ENCODE measurements around the gene PIGZ. TPM values are rescaled to one million over a fixed set of nuclear protein-coding genes. Genes with fewer than 3 reads are reported as not detected.

PIGZ gene
- total RNA-seq, 2 experiments from 2014 or later, result 0.27 to 0.76 TPM

GRCh38 chr3:196979545-196979944 is 10.9 kb upstream of the PIGZ start:
- Mint-ChIP-seq H3K27me3 (peaks cover 1% of the 10 kb centered on the region), H3K9me3 (peaks cover 6% of the 10 kb centered on the region), H3K27ac (no peak overlapping the region), H3K4me1 (ENCODE audit: low read depth) (no peaks in the 10 kb centered on the region), H3K36me3 (ENCODE audit: low read depth) (no peaks in the 10 kb centered on the region), H3K4me3 (no peak overlapping the region)
- intact Hi-C loops (cut with micrococcal nuclease), result no loop called here
- POLR2A ChIA-PET, result no interaction called here
- TF ChIP-seq, protein P1, sequence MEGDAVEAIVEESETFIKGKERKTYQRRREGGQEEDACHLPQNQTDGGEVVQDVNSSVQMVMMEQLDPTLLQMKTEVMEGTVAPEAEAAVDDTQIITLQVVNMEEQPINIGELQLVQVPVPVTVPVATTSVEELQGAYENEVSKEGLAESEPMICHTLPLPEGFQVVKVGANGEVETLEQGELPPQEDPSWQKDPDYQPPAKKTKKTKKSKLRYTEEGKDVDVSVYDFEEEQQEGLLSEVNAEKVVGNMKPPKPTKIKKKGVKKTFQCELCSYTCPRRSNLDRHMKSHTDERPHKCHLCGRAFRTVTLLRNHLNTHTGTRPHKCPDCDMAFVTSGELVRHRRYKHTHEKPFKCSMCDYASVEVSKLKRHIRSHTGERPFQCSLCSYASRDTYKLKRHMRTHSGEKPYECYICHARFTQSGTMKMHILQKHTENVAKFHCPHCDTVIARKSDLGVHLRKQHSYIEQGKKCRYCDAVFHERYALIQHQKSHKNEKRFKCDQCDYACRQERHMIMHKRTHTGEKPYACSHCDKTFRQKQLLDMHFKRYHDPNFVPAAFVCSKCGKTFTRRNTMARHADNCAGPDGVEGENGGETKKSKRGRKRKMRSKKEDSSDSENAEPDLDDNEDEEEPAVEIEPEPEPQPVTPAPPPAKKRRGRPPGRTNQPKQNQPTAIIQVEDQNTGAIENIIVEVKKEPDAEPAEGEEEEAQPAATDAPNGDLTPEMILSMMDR (IDR thresholded peaks at IDR 0.05), result no peak
- DNase-seq, result no peak
- no peak for ATAC-seq
- CTCF ChIA-PET, result interaction anchor here (1.0 to 2.1 kb wide), 2 partner anchors 10 to 207 kb away, joined by 4 to 7 read pairs; no protein-coding TSS in a partner anchor

DNA sequence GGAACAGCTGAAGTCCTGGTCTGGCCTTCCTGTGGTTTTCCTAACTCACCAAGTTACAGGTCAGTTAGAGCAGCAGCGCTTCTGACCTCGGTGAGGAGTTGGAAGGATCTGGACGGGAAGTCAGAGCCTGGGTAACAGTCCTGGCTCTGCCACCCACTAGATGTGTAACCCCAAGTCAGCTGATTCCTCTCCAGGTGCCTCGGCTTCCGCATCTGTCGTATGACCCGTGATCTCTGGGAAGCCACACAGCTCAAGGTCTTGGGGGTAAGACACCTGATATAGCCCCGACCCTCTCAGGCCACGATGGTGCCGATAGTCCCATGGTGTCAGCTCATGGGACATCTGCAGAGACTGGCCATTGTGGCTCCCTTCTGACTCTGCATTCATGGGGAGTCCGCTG is 8.3 kb upstream of the PIGZ start:
- H3K9me3 Mint-ChIP-seq, result peaks cover 1% of the 10 kb centered on the region
- no peak for DNase-seq
- TF ChIP-seq, protein P1 (IDR thresholded peaks at IDR 0.05), result no peak
- no peaks in the 10 kb centered on the region for H3K4me1 Mint-ChIP-seq (ENCODE audit: low read depth)
- H3K36me3 Mint-ChIP-seq (ENCODE audit: low read depth), result no peaks in the 10 kb centered on the region
- intact Hi-C loops (cut with micrococcal nuclease), result no loop called here
- ATAC-seq, result no peak
- no peak overlapping the region for H3K4me3 Mint-ChIP-seq
- POLR2A ChIA-PET, result no interaction called here
- peaks cover 1% of the 10 kb centered on the region for H3K27me3 Mint-ChIP-seq
- CTCF ChIA-PET, result interaction anchor here (1.9 kb wide), 1 partner anchor 139 kb away, joined by 7 read pairs; no protein-coding TSS in a partner anchor
- no peak overlapping the region for H3K27ac Mint-ChIP-seq

- intact Hi-C loops (cut with micrococcal nuclease), result no loop called here
- no peaks in the 10 kb centered on the region for H3K9me3 Mint-ChIP-seq
- H3K4me3 Mint-ChIP-seq, result no peak overlapping the region
- POLR2A ChIA-PET, result no interaction called here
- H3K4me1 Mint-ChIP-seq (ENCODE audit: low read depth), result peaks cover 2% of the 10 kb centered on the region
- H3K27ac Mint-ChIP-seq, result no peak overlapping the region
- DNase-seq (no peak), ATAC-seq (no peak)
- H3K36me3 Mint-ChIP-seq (ENCODE audit: low read depth), result no peaks in the 10 kb centered on the region
- CTCF ChIA-PET, result interaction anchor here (1.9 kb wide), 1 partner anchor 138 kb away, joined by 7 read pairs; no protein-coding TSS in a partner anchor
- TF ChIP-seq, protein P1 (IDR thresholded peaks at IDR 0.05), result no peak
- peaks cover 7% of the 10 kb centered on the region for H3K27me3 Mint-ChIP-seq
Measured at GRCh38 chr3:196975349-196975748, 6.7 kb upstream of the PIGZ start.

DNA sequence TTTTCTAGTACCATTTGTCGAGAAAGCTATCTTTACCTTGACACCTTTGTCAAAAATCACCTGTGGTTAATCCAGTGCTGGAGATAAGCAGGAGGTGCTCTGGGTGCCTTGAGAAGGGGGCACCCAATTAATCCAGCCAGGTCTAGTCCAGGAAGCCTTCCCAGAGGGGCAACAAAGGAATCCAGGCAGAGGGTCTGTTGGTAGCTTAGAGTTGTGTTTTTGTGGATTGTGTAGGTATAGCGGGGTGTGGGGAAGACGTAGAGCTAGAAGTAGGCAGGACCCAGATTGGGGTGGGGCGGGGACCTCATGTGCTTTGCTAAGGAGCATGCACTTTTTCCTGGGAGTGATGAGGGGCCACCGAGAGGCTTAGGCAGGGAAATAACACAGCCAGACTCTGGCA is 6.0 kb upstream of the PIGZ start:
- no peaks in the 10 kb centered on the region for H3K9me3 Mint-ChIP-seq
- TF ChIP-seq, protein P1 (IDR thresholded peaks at IDR 0.05), result no peak
- ATAC-seq (no peak), DNase-seq (no peak)
- no peak overlapping the region for H3K4me3 Mint-ChIP-seq
- H3K4me1 Mint-ChIP-seq (ENCODE audit: low read depth), result peaks cover 3% of the 10 kb centered on the region
- H3K36me3 Mint-ChIP-seq (ENCODE audit: low read depth), result no peaks in the 10 kb centered on the region
- ChIA-PET CTCF (no interaction called here), POLR2A (no interaction called here)
- intact Hi-C loops (cut with micrococcal nuclease), result no loop called here
- H3K27me3 Mint-ChIP-seq, result peaks cover 9% of the 10 kb centered on the region
- no peak overlapping the region for H3K27ac Mint-ChIP-seq

GRCh38 chr3:196971094-196971698 is 2.6 kb upstream of the PIGZ start:
- H3K4me1 Mint-ChIP-seq (ENCODE audit: low read depth), result peaks cover 7% of the 10 kb centered on the region
- ATAC-seq (no peak), DNase-seq (no peak)
- peaks cover 13% of the 10 kb centered on the region for H3K27me3 Mint-ChIP-seq
- ChIA-PET POLR2A (interaction anchor here (0.6 to 2.4 kb wide), 3 partner anchors 11 to 31 kb away, joined by 3 to 14 read pairs (median 3); partner anchors contain the start of gene NCBP2), CTCF (interaction anchor here (1.2 to 2.6 kb wide), 3 partner anchors 27 to 135 kb away, joined by 3 to 27 read pairs (median 4); partner anchors contain the start of gene MELTF)
- H3K4me3 Mint-ChIP-seq, result no peak overlapping the region
- no peaks in the 10 kb centered on the region for H3K9me3 Mint-ChIP-seq
- no peak overlapping the region for H3K27ac Mint-ChIP-seq
- intact Hi-C loops (cut with micrococcal nuclease), result no loop called here
- TF ChIP-seq, protein P1 (IDR thresholded peaks at IDR 0.05), result no peak
- H3K36me3 Mint-ChIP-seq (ENCODE audit: low read depth), result no peaks in the 10 kb centered on the region
